Measurements from ENCODE around the gene GAS2L3. TPM values are rescaled to one million over a fixed set of nuclear protein-coding genes. Genes with fewer than 3 reads are reported as not detected.
A peak's percentile ranks its signal among the peaks of the same experiment; 100 is the strongest.

GAS2L3 gene
- total RNA-seq, result 10 to 100 TPM in 1 of 4 donors, 1 to 10 TPM in 1, not detected in 2; 2.5 to 45.8 TPM

- peak within 1 kb of the TSS; percentile 37 to 64 for H3K4me3 ChIP-seq
- no peaks in the 10 kb centered on the region for H3K9me3 ChIP-seq
- peak within 1 kb of the TSS; percentile 20 to 51 for H3K27ac ChIP-seq
- peak; percentile 75 to 82 for DNase-seq
- no peaks in the 10 kb centered on the region for H3K27me3 ChIP-seq
- intact Hi-C loops (cut with DNase I; ENCODE audit: low total_unique reads), result no loop called here
- no peaks in the 10 kb centered on the region for H3K36me3 ChIP-seq
- TF ChIP-seq POLR2A (IDR thresholded peaks at IDR 0.05) (peak; percentile 37 to 43), CTCF (IDR thresholded peaks at IDR 0.05) (peak in 2 of 4 experiments; percentile 5 to 18)
- H3K4me1 ChIP-seq, result peaks cover 0 to 6% of the 10 kb centered on the region in 2 donors
Observed at GRCh38 chr12:100573292-100574186, at the start of gene GAS2L3. TSS of gene GAS2L3 (plus strand) at chr12:100573684. CDS start at chr12:100594905, 21,221 bp downstream.

GRCh38 chr12:100528034-100528433, 45.5 kb upstream of the GAS2L3 start:
- Histone ChIP-seq H3K4me1 (no peaks in the 10 kb centered on the region), H3K9me3 (no peaks in the 10 kb centered on the region), H3K27me3 (no peaks in the 10 kb centered on the region), H3K36me3 (no peaks in the 10 kb centered on the region), H3K27ac (no peak overlapping the region), H3K4me3 (no peak overlapping the region)
- no peak for DNase-seq
- intact Hi-C loops (cut with DNase I; ENCODE audit: low total_unique reads), result no loop called here
- no peak for TF ChIP-seq CTCF (IDR thresholded peaks at IDR 0.05)

DNA sequence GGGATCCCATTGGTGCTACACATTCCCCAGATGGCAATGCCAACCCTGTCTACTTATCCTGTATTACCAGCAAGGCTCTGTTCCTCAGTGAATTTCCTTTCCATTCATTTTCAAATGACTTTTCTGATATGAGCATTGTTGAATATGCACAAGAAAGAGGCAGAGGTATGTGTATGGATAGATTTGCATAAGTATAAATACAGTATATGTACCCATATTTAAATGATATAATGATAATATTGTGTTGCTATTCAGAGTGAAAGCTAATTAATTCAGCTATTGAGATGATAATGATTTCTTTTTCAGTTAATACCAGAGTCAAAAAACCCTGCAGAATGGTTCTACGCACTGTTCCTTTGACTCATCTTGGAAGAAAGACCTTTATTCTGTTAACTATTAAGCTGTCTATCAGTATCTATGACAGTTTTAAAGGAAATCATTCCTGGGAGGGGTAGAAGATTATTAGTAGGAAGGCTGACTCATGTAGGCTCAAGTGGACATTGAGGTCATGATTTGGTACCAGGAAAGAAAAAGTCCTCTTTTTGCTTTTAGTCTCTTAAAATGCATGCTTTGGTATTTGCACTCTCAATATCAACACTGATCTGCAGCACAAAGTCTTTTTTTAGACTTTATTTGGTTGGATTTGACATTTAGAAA, 44.9 kb upstream of the GAS2L3 start:
- H3K36me3 ChIP-seq, result no peaks in the 10 kb centered on the region
- H3K9me3 ChIP-seq, result no peaks in the 10 kb centered on the region
- TF ChIP-seq POLR2A (IDR thresholded peaks at IDR 0.05) (no peak), CTCF (IDR thresholded peaks at IDR 0.05) (no peak)
- no peaks in the 10 kb centered on the region for H3K4me1 ChIP-seq
- intact Hi-C loops (cut with DNase I; ENCODE audit: low total_unique reads), result no loop called here
- no peak for DNase-seq
- H3K27ac ChIP-seq, result no peak overlapping the region
- H3K4me3 ChIP-seq, result no peak overlapping the region
- no peaks in the 10 kb centered on the region for H3K27me3 ChIP-seq

- intact Hi-C loops (cut with DNase I; ENCODE audit: low total_unique reads), result no loop called here
- no peak for DNase-seq
- no peak overlapping the region for H3K4me3 ChIP-seq
- H3K36me3 ChIP-seq, result no peaks in the 10 kb centered on the region
- H3K27me3 ChIP-seq, result no peaks in the 10 kb centered on the region
- H3K27ac ChIP-seq, result no peak overlapping the region
- no peaks in the 10 kb centered on the region for H3K4me1 ChIP-seq
- H3K9me3 ChIP-seq, result no peaks in the 10 kb centered on the region
- TF ChIP-seq CTCF (IDR thresholded peaks at IDR 0.05) (no peak), POLR2A (IDR thresholded peaks at IDR 0.05) (no peak)
Observed at GRCh38 chr12:100529756-100530350, 43.6 kb upstream of the GAS2L3 start.

DNA sequence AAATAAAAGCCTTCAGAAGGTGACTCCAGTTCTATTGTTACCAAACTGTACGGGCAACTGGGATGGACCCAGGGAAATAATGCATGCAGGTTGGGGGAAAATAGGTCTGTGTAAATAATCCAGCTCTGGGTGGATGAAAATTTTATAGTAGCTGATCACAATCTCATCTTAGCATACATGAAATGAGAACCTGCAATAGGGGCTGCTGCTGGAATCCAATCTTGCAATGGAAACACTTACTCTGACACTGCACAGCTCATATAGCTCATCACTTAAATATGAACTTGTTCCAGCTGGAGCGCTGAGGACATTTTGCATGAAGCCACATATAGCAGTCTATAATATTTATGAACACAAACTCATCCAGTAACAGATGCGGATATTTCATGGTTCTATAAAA, 40.1 kb upstream of the GAS2L3 start:
- intact Hi-C loops (cut with DNase I; ENCODE audit: low total_unique reads), result no loop called here
- Histone ChIP-seq H3K9me3 (no peaks in the 10 kb centered on the region), H3K27ac (no peak overlapping the region), H3K36me3 (no peaks in the 10 kb centered on the region), H3K27me3 (no peaks in the 10 kb centered on the region), H3K4me3 (no peak overlapping the region), H3K4me1 (no peaks in the 10 kb centered on the region)
- no peak for DNase-seq
- TF ChIP-seq POLR2A (IDR thresholded peaks at IDR 0.05) (no peak), CTCF (IDR thresholded peaks at IDR 0.05) (no peak)

Measured in uterus (tissue), 4 donors.